H1 (cell line): ENCODE results near the gene CSHL1.

Source experiments
- ASH2L ChIP-seq: fragments of 200-600, 300-600 bp; sonication (generic); IDR thresholded peaks from one replicate; pipeline ENCODE4 v1.7.1; 2017; ENCODE audit warnings: low read length
- CTCF ChIP-seq, 3 experiments: IDR thresholded peaks; 1 replicate in 2 of 3; 2 replicates in 1 of 3; pipeline versions ENCODE4 v1.5.1 to v1.6.1; 2011; ENCODE audit warnings: low read length in 3 of 3, mild to moderate bottlenecking in 3 of 3, inconsistent platforms in 2 of 3, low read depth in 1 of 3, moderate library complexity in 1 of 3; ENCODE audit not compliant: insufficient read depth in 1 of 3; ENCODE audit errors: control extremely low read depth in 1 of 3

GRCh38 chr17:63944736-63945499, 33.9 kb upstream of the CSHL1 start:
- TF ChIP-seq ASH2L (no peak), CTCF (IDR thresholded peaks at IDR 0.05; ENCODE audit: control extremely low read depth in 1 of 3, insufficient read depth in 1 of 3, low read depth in 1 of 3, low read length in 3 of 3) (no peak)
